Trophoblast cell (in vitro differentiated cells and primary cell): ENCODE results near the gene AHCYL2.

ENCODE experiments used
- DNase-seq, 2 donors: peaks; one replicate each; pipeline ENCODE4 v3.0.0-alpha.2; 2016
- H2AFZ ChIP-seq: 2 replicates; pipeline ENCODE4 v1.6.1; 2013; ENCODE audit warnings: low read length, moderate library complexity, mild to moderate bottlenecking; ENCODE audit not compliant: insufficient read depth, poor library complexity
- H2AK5ac ChIP-seq: 2 replicates; pipeline ENCODE4 v1.6.1; 2013; ENCODE audit warnings: mild to moderate bottlenecking, low read length
- H2BK120ac ChIP-seq: 2 replicates; pipeline ENCODE4 v1.6.1; 2013; ENCODE audit warnings: low read length, mild to moderate bottlenecking, moderate library complexity; ENCODE audit not compliant: insufficient read depth, poor library complexity
- H2BK12ac ChIP-seq: 2 replicates; pipeline ENCODE4 v1.6.1; 2013; ENCODE audit warnings: mild to moderate bottlenecking, low read length, moderate library complexity
- H2BK5ac ChIP-seq: 2 replicates; pipeline ENCODE4 v1.6.1; 2013; ENCODE audit warnings: low read length, low read depth, moderate library complexity, mild to moderate bottlenecking; ENCODE audit not compliant: poor library complexity
- H3K14ac ChIP-seq: 2 replicates; pipeline ENCODE4 v1.6.1; 2013; ENCODE audit warnings: mild to moderate bottlenecking, low read length
- H3K18ac ChIP-seq: 2 replicates; pipeline ENCODE4 v1.6.1; 2013; ENCODE audit warnings: mild to moderate bottlenecking, low read length
- H3K23ac ChIP-seq: 2 replicates; pipeline ENCODE4 v1.6.1; 2013; ENCODE audit warnings: low read length
- H3K27ac ChIP-seq: 2 replicates; pipeline ENCODE4 v1.5.1; 2013; ENCODE audit warnings: low read depth, mild to moderate bottlenecking, inconsistent platforms, low read length, moderate library complexity
- H3K27me3 ChIP-seq: 2 replicates; pipeline ENCODE4 v1.6.1; 2013; ENCODE audit warnings: inconsistent platforms, mild to moderate bottlenecking, low read length, moderate library complexity; ENCODE audit not compliant: insufficient read depth
- H3K36me3 ChIP-seq, 2 experiments: 1 replicate in 1 of 2; 2 replicates in 1 of 2; pipeline ENCODE4 v1.6.1; 2013; ENCODE audit warnings: low read length in 2 of 2, mild to moderate bottlenecking in 2 of 2, moderate library complexity in 1 of 2; ENCODE audit not compliant: insufficient read depth in 2 of 2, control insufficient read depth in 1 of 2
- H3K4ac ChIP-seq: 2 replicates; pipeline ENCODE4 v1.6.1; 2013; ENCODE audit warnings: low read depth, mild to moderate bottlenecking, low read length, moderate library complexity
- H3K4me1 ChIP-seq, 2 experiments: 1 replicate in 1 of 2; 2 replicates in 1 of 2; pipeline ENCODE4 v1.6.1; 2013; ENCODE audit warnings: low read length in 2 of 2, mild to moderate bottlenecking in 2 of 2, moderate library complexity in 1 of 2; ENCODE audit not compliant: insufficient read depth in 2 of 2, control insufficient read depth in 1 of 2
- H3K4me2 ChIP-seq: 2 replicates; pipeline ENCODE4 v1.6.1; 2013; ENCODE audit warnings: inconsistent platforms, mild to moderate bottlenecking, low read length, moderate library complexity
- H3K4me3 ChIP-seq: 2 replicates; pipeline ENCODE4 v1.5.1; 2013; ENCODE audit warnings: mild to moderate bottlenecking, low read depth, low read length, inconsistent platforms
- H3K79me1 ChIP-seq: one replicate; pipeline ENCODE4 v1.6.1; 2013; ENCODE audit warnings: low read length
- H3K79me2 ChIP-seq: 2 replicates; pipeline ENCODE4 v1.6.1; 2013; ENCODE audit warnings: low read length, mild to moderate bottlenecking; ENCODE audit not compliant: control insufficient read depth, insufficient read depth, poor library complexity
- H3K9ac ChIP-seq: 2 replicates; pipeline ENCODE4 v1.6.1; 2013; ENCODE audit warnings: mild to moderate bottlenecking, low read length
- H3K9me3 ChIP-seq: 2 replicates; pipeline ENCODE4 v1.6.1; 2013; ENCODE audit warnings: low read depth, mild to moderate bottlenecking, control low read depth, inconsistent platforms, low read length; ENCODE audit not compliant: insufficient read depth
- H4K12ac ChIP-seq: 2 replicates; pipeline ENCODE4 v1.6.1; 2013; ENCODE audit warnings: low read depth, mild to moderate bottlenecking, low read length, moderate library complexity
- H4K8ac ChIP-seq: 2 replicates; pipeline ENCODE4 v1.6.1; 2013; ENCODE audit warnings: low read depth, mild to moderate bottlenecking, low read length, moderate library complexity
- H4K91ac ChIP-seq: one replicate; pipeline ENCODE4 v1.6.1; 2013; ENCODE audit warnings: low read depth, mild to moderate bottlenecking, low read length, moderate library complexity
- WGBS: extraction: QIAGEN DNeasy Blood & Tissue Kit; methylation state at CpG from one replicate; pipeline ENCODE4 v1.1.7; 2013; ENCODE audit warnings: missing lambda C conversion rate; ENCODE audit not compliant: insufficient read length, insufficient coverage; ENCODE audit errors: extremely low coverage; 5-methylcytosine and 5-hydroxymethylcytosine counted together

AHCYL2 gene

GRCh38 chr7:129292861-129293260 lies 68.0 kb downstream of the AHCYL2 start:
- Histone ChIP-seq H2AFZ (no peak overlapping the region), H3K9ac (no peak overlapping the region), H3K4me3 (no peak overlapping the region), H3K18ac (no peak overlapping the region), H2BK12ac (no peak overlapping the region), H4K91ac (no peak overlapping the region), H2BK5ac (no peak overlapping the region), H3K79me2 (no peaks in the 10 kb centered on the region), H3K4ac (no peak overlapping the region), H3K23ac (no peak overlapping the region), H3K36me3 (no peaks in the 10 kb centered on the region), H4K12ac (no peak overlapping the region), H3K4me1 (no peaks in the 10 kb centered on the region), H3K27ac (no peak overlapping the region), H3K9me3 (no peaks in the 10 kb centered on the region), H4K8ac (no peak overlapping the region), H2BK120ac (no peak overlapping the region), H3K79me1 (no peaks in the 10 kb centered on the region), H3K14ac (no peak overlapping the region), H2AK5ac (no peak overlapping the region), H3K4me2 (no peak overlapping the region), H3K27me3 (no peaks in the 10 kb centered on the region)
- no peak for DNase-seq
- WGBS = no CpG with 5 or more reads among the region's 3 CpGs

DNA sequence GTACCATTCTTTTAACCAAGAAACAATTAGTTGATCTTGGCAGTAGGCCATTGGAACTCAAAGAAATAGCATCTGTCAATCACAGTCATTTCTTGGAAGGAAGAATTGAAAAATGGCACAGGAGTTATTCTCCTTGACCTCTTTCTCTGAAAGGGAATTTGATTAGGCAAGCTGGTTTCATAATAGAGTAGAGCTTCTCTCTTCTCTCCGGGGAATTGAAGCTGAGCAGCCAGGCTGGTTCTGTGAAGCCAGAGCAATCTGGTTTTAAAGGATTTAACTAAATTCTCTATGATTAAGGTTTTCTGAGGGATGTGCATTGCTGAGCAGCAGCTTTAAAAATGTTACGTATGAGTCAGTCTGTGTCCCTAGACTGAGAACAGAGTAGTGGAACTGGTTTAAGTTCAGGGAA lies 70.2 kb downstream of the AHCYL2 start:
- H3K4me2 ChIP-seq = no peak overlapping the region
- H2BK120ac ChIP-seq = no peak overlapping the region
- H3K23ac ChIP-seq = no peak overlapping the region
- H3K27ac ChIP-seq = no peak overlapping the region
- H2BK12ac ChIP-seq = no peak overlapping the region
- peak; percentile 31 to 58 for DNase-seq
- H4K12ac ChIP-seq = no peak overlapping the region
- H3K9me3 ChIP-seq = no peaks in the 10 kb centered on the region
- WGBS = no CpG with 5 or more reads among the region's 2 CpGs
- H3K4me1 ChIP-seq = no peaks in the 10 kb centered on the region
- H2AK5ac ChIP-seq = no peak overlapping the region
- H3K27me3 ChIP-seq = no peaks in the 10 kb centered on the region
- H3K14ac ChIP-seq = no peak overlapping the region
- H3K79me2 ChIP-seq = no peaks in the 10 kb centered on the region
- no peak overlapping the region for H3K4me3 ChIP-seq
- H2AFZ ChIP-seq = no peak overlapping the region
- H4K91ac ChIP-seq = no peak overlapping the region
- H2BK5ac ChIP-seq = no peak overlapping the region
- H3K36me3 ChIP-seq = no peaks in the 10 kb centered on the region
- H4K8ac ChIP-seq = no peak overlapping the region
- no peaks in the 10 kb centered on the region for H3K79me1 ChIP-seq
- no peak overlapping the region for H3K18ac ChIP-seq
- no peak overlapping the region for H3K9ac ChIP-seq
- no peak overlapping the region for H3K4ac ChIP-seq

- no peak overlapping the region for H3K27ac ChIP-seq
- H3K9ac ChIP-seq = no peak overlapping the region
- H2AFZ ChIP-seq = no peak overlapping the region
- no peak overlapping the region for H4K8ac ChIP-seq
- no peak overlapping the region for H2BK5ac ChIP-seq
- no peak overlapping the region for H3K14ac ChIP-seq
- H4K12ac ChIP-seq = no peak overlapping the region
- no CpG with 5 or more reads among the region's 3 CpGs for WGBS
- DNase-seq = peak; percentile 9 to 66
- no peaks in the 10 kb centered on the region for H3K9me3 ChIP-seq
- no peaks in the 10 kb centered on the region for H3K79me1 ChIP-seq
- H3K27me3 ChIP-seq = no peaks in the 10 kb centered on the region
- no peaks in the 10 kb centered on the region for H3K4me1 ChIP-seq
- H3K4me2 ChIP-seq = no peak overlapping the region
- no peak overlapping the region for H3K23ac ChIP-seq
- no peak overlapping the region for H2AK5ac ChIP-seq
- no peaks in the 10 kb centered on the region for H3K79me2 ChIP-seq
- no peak overlapping the region for H2BK120ac ChIP-seq
- H3K4me3 ChIP-seq = no peak overlapping the region
- H4K91ac ChIP-seq = no peak overlapping the region
- no peak overlapping the region for H2BK12ac ChIP-seq
- no peak overlapping the region for H3K18ac ChIP-seq
- H3K4ac ChIP-seq = no peak overlapping the region
- H3K36me3 ChIP-seq = no peaks in the 10 kb centered on the region
These were observed 73.6 kb downstream of the AHCYL2 start for GRCh38 chr7:129298268-129298893.

GRCh38 chr7:129299889-129300288 lies 75.1 kb downstream of the AHCYL2 start:
- Histone ChIP-seq H3K4me3 (no peak overlapping the region), H3K79me1 (no peaks in the 10 kb centered on the region), H2BK120ac (no peak overlapping the region), H2AK5ac (no peak overlapping the region), H2BK12ac (no peak overlapping the region), H3K4me2 (no peak overlapping the region), H3K4ac (no peak overlapping the region), H4K12ac (no peak overlapping the region), H4K91ac (no peak overlapping the region), H3K36me3 (no peaks in the 10 kb centered on the region), H3K9ac (no peak overlapping the region), H3K27me3 (no peaks in the 10 kb centered on the region), H2AFZ (no peak overlapping the region), H3K18ac (no peak overlapping the region), H3K23ac (no peak overlapping the region), H3K9me3 (no peaks in the 10 kb centered on the region), H3K27ac (no peak overlapping the region), H3K79me2 (no peaks in the 10 kb centered on the region), H4K8ac (no peak overlapping the region), H2BK5ac (no peak overlapping the region), H3K14ac (no peak overlapping the region), H3K4me1 (no peaks in the 10 kb centered on the region)
- DNase-seq = no peak
- WGBS = no CpG with 5 or more reads among the region's 3 CpGs
